ENCODE data around the gene SMOC1. TPM values are rescaled to one million over a fixed set of nuclear protein-coding genes. Genes with fewer than 3 reads are reported as not detected.

SMOC1 gene
- total and polyA plus RNA-seq, 2 donors = 0.19 to 0.71 TPM

- H3K9me3 ChIP-seq (ENCODE audit: control insufficient read depth in 2 of 2, insufficient read depth in 1 of 2, low read length in 1 of 2) = no peaks in the 10 kb centered on the region
- no peak for DNase-seq (ENCODE audit: low read depth in 6 of 9, low spot score in 9 of 9)
- H3K36me3 ChIP-seq (ENCODE audit: control insufficient read depth in 2 of 2, insufficient read depth in 2 of 2, low read length in 1 of 2) = no peaks in the 10 kb centered on the region
- H3K27me3 ChIP-seq (ENCODE audit: control insufficient read depth in 2 of 2, insufficient read depth in 1 of 2, low read length in 1 of 2) = no peaks in the 10 kb centered on the region
- no peak overlapping the region for H3K27ac ChIP-seq (ENCODE audit: low read depth in 1 of 2, low read length in 1 of 2)
- no peaks in the 10 kb centered on the region for H3K4me1 ChIP-seq (ENCODE audit: control insufficient read depth in 2 of 2, insufficient read depth in 2 of 2, low read length in 2 of 2)
- 94% methylated on average over 6 of the region's 6 CpGs for WGBS
- H3K4me3 ChIP-seq (ENCODE audit: low read length in 2 of 2) = no peak overlapping the region
These were observed 131.9 kb downstream of the SMOC1 start for GRCh38 chr14:70011098-70011497.

- no peaks in the 10 kb centered on the region for H3K4me1 ChIP-seq (ENCODE audit: control insufficient read depth in 2 of 2, insufficient read depth in 2 of 2, low read length in 2 of 2)
- no peaks in the 10 kb centered on the region for H3K36me3 ChIP-seq (ENCODE audit: control insufficient read depth in 2 of 2, insufficient read depth in 2 of 2, low read length in 1 of 2)
- DNase-seq (ENCODE audit: low read depth in 6 of 9, low spot score in 9 of 9) = no peak
- WGBS = 94% methylated on average over 7 of the region's 7 CpGs
- H3K27me3 ChIP-seq (ENCODE audit: control insufficient read depth in 2 of 2, insufficient read depth in 1 of 2, low read length in 1 of 2) = no peaks in the 10 kb centered on the region
- no peaks in the 10 kb centered on the region for H3K9me3 ChIP-seq (ENCODE audit: control insufficient read depth in 2 of 2, insufficient read depth in 1 of 2, low read length in 1 of 2)
- H3K27ac ChIP-seq (ENCODE audit: low read depth in 1 of 2, low read length in 1 of 2) = no peak overlapping the region
- H3K4me3 ChIP-seq (ENCODE audit: low read length in 2 of 2) = no peak overlapping the region
These were observed 132.5 kb downstream of the SMOC1 start for GRCh38 chr14:70011708-70012107.

- DNase-seq (ENCODE audit: low read depth in 6 of 9, low spot score in 9 of 9) = peak in 2 of 9 donors; percentile 17 to 19
- Histone ChIP-seq H3K27me3 (ENCODE audit: control insufficient read depth in 2 of 2, insufficient read depth in 1 of 2, low read length in 1 of 2) (no peaks in the 10 kb centered on the region), H3K4me3 (ENCODE audit: low read length in 2 of 2) (no peak overlapping the region), H3K4me1 (ENCODE audit: control insufficient read depth in 2 of 2, insufficient read depth in 2 of 2, low read length in 2 of 2) (peaks cover 0 to 3% of the 10 kb centered on the region in 2 donors), H3K36me3 (ENCODE audit: control insufficient read depth in 2 of 2, insufficient read depth in 2 of 2, low read length in 1 of 2) (no peaks in the 10 kb centered on the region), H3K27ac (ENCODE audit: low read depth in 1 of 2, low read length in 1 of 2) (no peak overlapping the region), H3K9me3 (ENCODE audit: control insufficient read depth in 2 of 2, insufficient read depth in 1 of 2, low read length in 1 of 2) (no peaks in the 10 kb centered on the region)
- WGBS = 89% methylated on average over 2 of the region's 2 CpGs
These were observed 134.2 kb downstream of the SMOC1 start for GRCh38 chr14:70013271-70013873.

GRCh38 chr14:70014406-70015095 lies 135.3 kb downstream of the SMOC1 start:
- H3K4me1 ChIP-seq (ENCODE audit: control insufficient read depth in 2 of 2, insufficient read depth in 2 of 2, low read length in 2 of 2) = peaks cover 0 to 8% of the 10 kb centered on the region in 2 donors
- 94% methylated on average over 7 of the region's 7 CpGs for WGBS

GRCh38 chr14:70018230-70018629 lies 139.0 kb downstream of the SMOC1 start:
- DNase-seq (ENCODE audit: low read depth in 6 of 9, low spot score in 9 of 9) = no peak
- Histone ChIP-seq H3K27ac (ENCODE audit: low read depth in 1 of 2, low read length in 1 of 2) (no peak overlapping the region), H3K27me3 (ENCODE audit: control insufficient read depth in 2 of 2, insufficient read depth in 1 of 2, low read length in 1 of 2) (no peaks in the 10 kb centered on the region), H3K4me1 (ENCODE audit: control insufficient read depth in 2 of 2, insufficient read depth in 2 of 2, low read length in 2 of 2) (peaks cover 0 to 8% of the 10 kb centered on the region in 2 donors), H3K4me3 (ENCODE audit: low read length in 2 of 2) (no peak overlapping the region), H3K9me3 (ENCODE audit: control insufficient read depth in 2 of 2, insufficient read depth in 1 of 2, low read length in 1 of 2) (no peaks in the 10 kb centered on the region), H3K36me3 (ENCODE audit: control insufficient read depth in 2 of 2, insufficient read depth in 2 of 2, low read length in 1 of 2) (no peaks in the 10 kb centered on the region)
- WGBS = 92% methylated on average over 2 of the region's 2 CpGs

More at GRCh38 chr14:70014406-70015095, 135.3 kb downstream of the SMOC1 start:
- H3K9me3 ChIP-seq (ENCODE audit: control insufficient read depth in 2 of 2, insufficient read depth in 1 of 2, low read length in 1 of 2) = no peaks in the 10 kb centered on the region
- no peak overlapping the region for H3K4me3 ChIP-seq (ENCODE audit: low read length in 2 of 2)
- no peak for DNase-seq (ENCODE audit: low read depth in 6 of 9, low spot score in 9 of 9)
- H3K27me3 ChIP-seq (ENCODE audit: control insufficient read depth in 2 of 2, insufficient read depth in 1 of 2, low read length in 1 of 2) = no peaks in the 10 kb centered on the region
- H3K36me3 ChIP-seq (ENCODE audit: control insufficient read depth in 2 of 2, insufficient read depth in 2 of 2, low read length in 1 of 2) = no peaks in the 10 kb centered on the region
- H3K27ac ChIP-seq (ENCODE audit: low read depth in 1 of 2, low read length in 1 of 2) = no peak overlapping the region

- peak in 3 of 9 donors; percentile 2 to 36 (median 17) for DNase-seq (ENCODE audit: low read depth in 6 of 9, low spot score in 9 of 9)
- WGBS = 7% methylated on average over 9 of the region's 9 CpGs
- peak overlapping the region; percentile 32 to 46 for H3K27ac ChIP-seq (ENCODE audit: low read depth in 1 of 2, low read length in 1 of 2)
- H3K9me3 ChIP-seq (ENCODE audit: control insufficient read depth in 2 of 2, insufficient read depth in 1 of 2, low read length in 1 of 2) = no peaks in the 10 kb centered on the region
- H3K27me3 ChIP-seq (ENCODE audit: control insufficient read depth in 2 of 2, insufficient read depth in 1 of 2, low read length in 1 of 2) = no peaks in the 10 kb centered on the region
- no peak overlapping the region for H3K4me3 ChIP-seq (ENCODE audit: low read length in 2 of 2)
- H3K36me3 ChIP-seq (ENCODE audit: control insufficient read depth in 2 of 2, insufficient read depth in 2 of 2, low read length in 1 of 2) = no peaks in the 10 kb centered on the region
- H3K4me1 ChIP-seq (ENCODE audit: control insufficient read depth in 2 of 2, insufficient read depth in 2 of 2, low read length in 2 of 2) = peaks cover 0 to 8% of the 10 kb centered on the region in 2 donors
These were observed 139.5 kb downstream of the SMOC1 start for GRCh38 chr14:70018713-70019211.

GRCh38 chr14:70019695-70020094 lies 140.5 kb downstream of the SMOC1 start:
- Histone ChIP-seq H3K27me3 (ENCODE audit: control insufficient read depth in 2 of 2, insufficient read depth in 1 of 2, low read length in 1 of 2) (no peaks in the 10 kb centered on the region), H3K27ac (ENCODE audit: low read depth in 1 of 2, low read length in 1 of 2) (no peak overlapping the region), H3K9me3 (ENCODE audit: control insufficient read depth in 2 of 2, insufficient read depth in 1 of 2, low read length in 1 of 2) (no peaks in the 10 kb centered on the region), H3K36me3 (ENCODE audit: control insufficient read depth in 2 of 2, insufficient read depth in 2 of 2, low read length in 1 of 2) (no peaks in the 10 kb centered on the region), H3K4me1 (ENCODE audit: control insufficient read depth in 2 of 2, insufficient read depth in 2 of 2, low read length in 2 of 2) (peaks cover 0 to 8% of the 10 kb centered on the region in 2 donors), H3K4me3 (ENCODE audit: low read length in 2 of 2) (no peak overlapping the region)
- no peak for DNase-seq (ENCODE audit: low read depth in 6 of 9, low spot score in 9 of 9)

GRCh38 chr14:70020352-70021170 lies 141.3 kb downstream of the SMOC1 start:
- no peaks in the 10 kb centered on the region for H3K27me3 ChIP-seq (ENCODE audit: control insufficient read depth in 2 of 2, insufficient read depth in 1 of 2, low read length in 1 of 2)
- WGBS = 66% methylated on average over 8 of the region's 8 CpGs
- no peaks in the 10 kb centered on the region for H3K36me3 ChIP-seq (ENCODE audit: control insufficient read depth in 2 of 2, insufficient read depth in 2 of 2, low read length in 1 of 2)
- no peak for DNase-seq (ENCODE audit: low read depth in 6 of 9, low spot score in 9 of 9)
- H3K27ac ChIP-seq (ENCODE audit: low read depth in 1 of 2, low read length in 1 of 2) = no peak overlapping the region
- H3K9me3 ChIP-seq (ENCODE audit: control insufficient read depth in 2 of 2, insufficient read depth in 1 of 2, low read length in 1 of 2) = no peaks in the 10 kb centered on the region
- H3K4me1 ChIP-seq (ENCODE audit: control insufficient read depth in 2 of 2, insufficient read depth in 2 of 2, low read length in 2 of 2) = peaks cover 0 to 8% of the 10 kb centered on the region in 2 donors
- no peak overlapping the region for H3K4me3 ChIP-seq (ENCODE audit: low read length in 2 of 2)

All from thymus (tissue), 11 donors.